Esophagus mucosa (tissue), 1 donor: Measurements from ENCODE around the gene AACS. TPM values are rescaled to one million over a fixed set of nuclear protein-coding genes. Genes with fewer than 3 reads are reported as not detected.

ENCODE experiments used
- ATAC-seq: fragments of 200-7000 bp; cut with Tn5 transposase; one replicate; pipeline ENCODE4 v1.9.1; 2020
- total RNA-seq: library from RNA; stranded (reverse); gene quantifications from one replicate; pipeline ENCODE4 v1.2.4, GENCODE V29; 2023
- donor health status: DM: yes; HTN: yes; CAD: no.

The AACS gene
- total RNA-seq, 1 donor from 2014 or later: 51.8 TPM

- ATAC-seq: peak; percentile 47
Measured at GRCh38 chr12:125186471-125187147, 121.4 kb downstream of the AACS start.

GRCh38 chr12:125187148-125187745 lies 122.0 kb downstream of the AACS start:
- no peak for ATAC-seq

GRCh38 chr12:125187780-125188741 lies 122.8 kb downstream of the AACS start:
- no peak for ATAC-seq

- ATAC-seq: no peak
Measured at GRCh38 chr12:125189015-125189414, 123.8 kb downstream of the AACS start.

DNA sequence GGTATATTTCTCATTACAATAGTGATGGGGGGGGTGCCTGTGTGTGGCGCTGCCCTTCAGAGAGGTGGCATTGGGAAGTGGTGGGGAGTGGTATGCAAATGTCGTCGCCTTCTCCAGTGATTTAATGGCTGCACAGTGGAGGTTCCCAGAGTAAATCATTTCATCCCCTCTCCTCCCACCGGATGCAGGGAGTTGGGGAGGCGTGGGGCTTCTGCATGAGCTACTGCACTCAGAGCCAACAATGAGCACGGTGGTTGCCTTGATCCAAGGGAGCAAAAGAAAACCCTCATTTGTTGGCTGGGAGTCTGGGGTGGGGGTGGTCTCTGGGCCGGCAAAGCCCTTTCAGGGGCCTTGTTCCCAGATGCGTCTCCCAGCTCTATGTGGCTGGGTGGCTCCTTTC lies 124.3 kb downstream of the AACS start:
- ATAC-seq: no peak

- no peak for ATAC-seq
Measured at GRCh38 chr12:125191361-125192087, 126.3 kb downstream of the AACS start.

GRCh38 chr12:125192690-125193221 lies 127.5 kb downstream of the AACS start:
- ATAC-seq: no peak

Other genes starting within 250 kb of the AACS start
- gene SCARB1, start 201.6 kb upstream of the AACS start, total RNA-seq: 10.2 TPM
- 1,223 TPM for gene UBC, start 150.8 kb upstream of the AACS start, total RNA-seq
- gene DHX37, start 76.3 kb upstream of the AACS start, total RNA-seq: 11.8 TPM
- 15.4 TPM for gene BRI3BP, start 71.8 kb upstream of the AACS start, total RNA-seq
- gene TMEM132B, start 121.0 kb downstream of the AACS start, total RNA-seq: 2.0 TPM